Measurements from ENCODE around the gene ENOX2. TPM values are rescaled to one million over a fixed set of nuclear protein-coding genes. Genes with fewer than 3 reads are reported as not detected.

The ENOX2 gene
- total RNA-seq, 1 experiment from 2014 or later = 24.3 TPM

- DNase-seq (ENCODE audit: unreplicated experiment) = peak; percentile 60
- H3K9me3 Mint-ChIP-seq (ENCODE audit: unreplicated experiment) = peaks cover 18% of the 10 kb centered on the region
- H3K36me3 Mint-ChIP-seq (ENCODE audit: insufficient read depth, unreplicated experiment) = peaks cover 6% of the 10 kb centered on the region
- H3K4me1 Mint-ChIP-seq (ENCODE audit: insufficient read depth, unreplicated experiment) = peaks cover 6% of the 10 kb centered on the region
- ChIA-PET POLR2A (no interaction called here), CTCF (interaction anchor here (0.6 kb wide), 1 partner anchor 56 kb away, joined by 3 read pairs; no protein-coding TSS in a partner anchor)
- BruUV-seq (replicated peaks) = no TSS peak
- intact Hi-C loops (cut with micrococcal nuclease) = loop anchor here (5.0 kb wide), 1 partner anchor 176 kb away; the partner anchor contains the start of gene ENOX2
- peak overlapping the region; percentile 80 for H3K27ac Mint-ChIP-seq (ENCODE audit: low read depth, unreplicated experiment)
- no peak for TF ChIP-seq CTCF (IDR thresholded peaks at IDR 0.05; ENCODE audit: unreplicated experiment)
- no peak overlapping the region for H3K4me3 Mint-ChIP-seq (ENCODE audit: unreplicated experiment)
- H3K27me3 Mint-ChIP-seq (ENCODE audit: insufficient read depth, unreplicated experiment) = peaks cover 13% of the 10 kb centered on the region
These were observed 176.3 kb downstream of the ENOX2 start for GRCh38 chrX:130726661-130727060.

- Mint-ChIP-seq H3K9me3 (ENCODE audit: unreplicated experiment) (peaks cover 11% of the 10 kb centered on the region), H3K36me3 (ENCODE audit: insufficient read depth, unreplicated experiment) (peaks cover 12% of the 10 kb centered on the region), H3K4me3 (ENCODE audit: unreplicated experiment) (no peak overlapping the region), H3K27me3 (ENCODE audit: insufficient read depth, unreplicated experiment) (peaks cover 13% of the 10 kb centered on the region), H3K27ac (ENCODE audit: low read depth, unreplicated experiment) (no peak overlapping the region), H3K4me1 (ENCODE audit: insufficient read depth, unreplicated experiment) (peaks cover 6% of the 10 kb centered on the region)
- POLR2A ChIA-PET = interaction anchor here (0.7 kb wide), 1 partner anchor 45 kb away, joined by 4 read pairs; no protein-coding TSS in a partner anchor
- no TSS peak for BruUV-seq (replicated peaks)
- no peak for TF ChIP-seq CTCF (IDR thresholded peaks at IDR 0.05; ENCODE audit: unreplicated experiment)
- DNase-seq (ENCODE audit: unreplicated experiment) = no peak
- CTCF ChIA-PET = interaction anchor here (1.3 kb wide), 1 partner anchor 10 kb away, joined by 3 read pairs; no protein-coding TSS in a partner anchor
- intact Hi-C loops (cut with micrococcal nuclease) = loop anchor here (5.0 kb wide), 1 partner anchor 177 kb away; the partner anchor contains the start of gene ENOX2
These were observed 177.5 kb downstream of the ENOX2 start for GRCh38 chrX:130725519-130725918.

GRCh38 chrX:130719413-130719812, 183.6 kb downstream of the ENOX2 start:
- Mint-ChIP-seq H3K36me3 (ENCODE audit: insufficient read depth, unreplicated experiment) (peaks cover 6% of the 10 kb centered on the region), H3K27ac (ENCODE audit: low read depth, unreplicated experiment) (no peak overlapping the region), H3K4me3 (ENCODE audit: unreplicated experiment) (no peak overlapping the region), H3K27me3 (ENCODE audit: insufficient read depth, unreplicated experiment) (peaks cover 64% of the 10 kb centered on the region), H3K4me1 (ENCODE audit: insufficient read depth, unreplicated experiment) (no peaks in the 10 kb centered on the region), H3K9me3 (ENCODE audit: unreplicated experiment) (no peaks in the 10 kb centered on the region)
- TF ChIP-seq CTCF (IDR thresholded peaks at IDR 0.05; ENCODE audit: unreplicated experiment) = no peak
- ChIA-PET POLR2A (no interaction called here), CTCF (interaction anchor here (1.2 kb wide), 1 partner anchor 144 kb away, joined by 5 read pairs; no protein-coding TSS in a partner anchor)
- DNase-seq (ENCODE audit: unreplicated experiment) = no peak
- intact Hi-C loops (cut with micrococcal nuclease) = no loop called here
- no TSS peak for BruUV-seq (replicated peaks)

- no peaks in the 10 kb centered on the region for H3K9me3 Mint-ChIP-seq (ENCODE audit: unreplicated experiment)
- TF ChIP-seq CTCF (IDR thresholded peaks at IDR 0.05; ENCODE audit: unreplicated experiment) = no peak
- BruUV-seq (replicated peaks) = no TSS peak
- peaks cover 67% of the 10 kb centered on the region for H3K27me3 Mint-ChIP-seq (ENCODE audit: insufficient read depth, unreplicated experiment)
- intact Hi-C loops (cut with micrococcal nuclease) = no loop called here
- H3K36me3 Mint-ChIP-seq (ENCODE audit: insufficient read depth, unreplicated experiment) = peaks cover 6% of the 10 kb centered on the region
- no peak for DNase-seq (ENCODE audit: unreplicated experiment)
- H3K4me3 Mint-ChIP-seq (ENCODE audit: unreplicated experiment) = no peak overlapping the region
- H3K27ac Mint-ChIP-seq (ENCODE audit: low read depth, unreplicated experiment) = no peak overlapping the region
- ChIA-PET POLR2A (no interaction called here), CTCF (interaction anchor here (0.6 kb wide), 1 partner anchor 930 kb away, joined by 3 read pairs; no protein-coding TSS in a partner anchor)
- no peaks in the 10 kb centered on the region for H3K4me1 Mint-ChIP-seq (ENCODE audit: insufficient read depth, unreplicated experiment)
These were observed 184.9 kb downstream of the ENOX2 start for GRCh38 chrX:130718137-130718536.
